HG02763 (cell line): ENCODE data around the gene MAPK10.

ENCODE experiments used
- ATAC-seq: cut with Tn5 transposase; IDR thresholded peaks from one replicate; pipeline ENCODE4 v1.9.1; 2021; ENCODE audit warnings: mild to moderate bottlenecking, moderate library complexity; ENCODE audit not compliant: unreplicated experiment

The MAPK10 gene

DNA sequence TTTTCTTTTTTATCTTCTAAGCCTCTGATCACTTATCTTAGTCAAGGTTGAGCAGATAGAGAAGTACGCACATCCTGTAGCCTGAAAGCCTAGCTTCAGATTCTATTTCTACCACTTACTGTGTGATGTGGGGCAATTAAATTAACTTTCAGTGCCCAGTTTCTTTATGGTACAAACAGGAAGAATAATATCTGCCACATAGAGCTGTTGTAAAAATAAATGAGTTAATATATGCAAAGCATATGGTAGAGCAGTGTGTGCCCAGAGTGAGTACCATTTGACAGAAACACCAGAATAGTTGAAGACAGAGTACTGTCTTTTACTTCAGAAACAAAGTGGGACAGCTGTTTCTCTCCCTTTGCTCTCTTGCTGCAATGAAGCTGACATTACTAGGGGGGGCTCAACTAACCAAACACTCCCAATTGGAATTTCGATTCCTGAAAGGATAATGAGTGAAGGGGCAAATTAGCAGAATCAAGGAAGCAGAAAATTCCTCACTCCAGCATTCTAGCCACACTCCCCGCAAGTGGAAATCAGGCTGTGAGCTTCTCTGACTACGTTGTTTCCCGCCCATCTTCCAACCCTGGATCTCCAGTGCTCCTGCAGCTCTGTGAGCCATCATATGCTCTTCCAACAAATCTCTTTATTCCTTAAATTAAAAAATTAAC is 80.4 kb downstream of the MAPK10 start:
- ATAC-seq: no peak

- no peak for ATAC-seq
Measured at GRCh38 chr4:86278126-86278525, 81.7 kb downstream of the MAPK10 start.

GRCh38 chr4:86274642-86275041 is 85.2 kb downstream of the MAPK10 start:
- ATAC-seq: no peak

GRCh38 chr4:86272669-86273068 is 87.2 kb downstream of the MAPK10 start:
- ATAC-seq: no peak

GRCh38 chr4:86271057-86271456 is 88.8 kb downstream of the MAPK10 start:
- no peak for ATAC-seq

DNA sequence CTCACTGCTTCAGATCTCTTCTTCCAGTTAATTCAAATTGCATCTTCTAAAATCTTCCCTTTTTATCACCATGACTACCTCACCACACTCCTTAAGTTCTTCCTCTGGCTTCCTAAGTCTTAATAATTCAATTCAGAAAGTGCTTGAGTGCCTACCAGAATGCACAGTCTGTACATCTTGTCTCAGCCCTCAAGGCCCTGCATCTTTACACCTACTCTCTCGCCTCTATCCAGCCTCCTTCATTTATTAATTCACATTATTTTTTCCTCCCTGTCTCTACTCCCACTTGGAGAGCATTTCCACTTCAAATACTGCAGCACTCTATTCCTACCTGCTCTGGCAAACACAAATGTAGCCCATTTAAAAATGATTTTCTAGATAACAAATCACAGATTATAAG is 90.5 kb downstream of the MAPK10 start:
- no peak for ATAC-seq

- ATAC-seq: no peak
Measured at GRCh38 chr4:86264241-86264640, 95.6 kb downstream of the MAPK10 start.

GRCh38 chr4:86261636-86262035 is 98.2 kb downstream of the MAPK10 start:
- no peak for ATAC-seq

DNA sequence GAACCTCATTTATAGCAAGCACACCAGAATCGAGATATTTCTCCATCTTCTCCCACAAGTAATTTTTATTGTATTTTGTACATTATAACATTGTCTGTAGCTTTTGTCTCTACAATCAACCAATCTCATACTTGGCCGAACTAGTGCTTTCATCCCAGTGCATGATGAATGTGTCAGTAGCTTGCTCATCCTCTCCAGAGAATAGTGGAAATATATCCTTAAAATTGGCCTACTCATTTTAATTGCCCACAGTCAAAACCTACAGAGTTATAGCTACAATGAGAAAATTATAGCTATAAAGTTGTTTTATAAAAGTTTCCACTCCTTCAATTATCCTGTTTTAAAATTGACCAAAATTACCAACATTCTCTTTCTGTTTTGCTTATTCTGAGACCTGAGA is 103.8 kb downstream of the MAPK10 start:
- ATAC-seq: no peak

- no peak for ATAC-seq
Measured at GRCh38 chr4:86250619-86251018, 109.2 kb downstream of the MAPK10 start.

DNA sequence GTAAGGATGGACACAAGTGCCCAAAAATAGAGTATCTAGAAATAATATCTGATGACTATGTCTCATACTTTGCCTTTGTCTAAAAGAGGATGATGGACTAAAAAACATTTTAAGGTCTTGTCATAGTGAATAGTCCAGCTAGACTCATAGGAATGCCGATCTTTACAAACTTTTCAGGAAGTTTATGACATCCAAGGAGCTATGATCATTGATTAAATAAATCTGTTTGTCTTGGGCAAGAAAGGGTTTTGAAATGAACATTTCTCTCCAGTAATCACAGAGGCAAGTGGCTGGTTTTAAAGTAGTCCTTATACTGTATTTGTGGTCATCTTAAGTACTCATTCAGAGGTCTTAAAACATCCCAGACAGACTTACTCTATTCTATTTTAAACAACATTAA is 109.8 kb downstream of the MAPK10 start:
- ATAC-seq: no peak

DNA sequence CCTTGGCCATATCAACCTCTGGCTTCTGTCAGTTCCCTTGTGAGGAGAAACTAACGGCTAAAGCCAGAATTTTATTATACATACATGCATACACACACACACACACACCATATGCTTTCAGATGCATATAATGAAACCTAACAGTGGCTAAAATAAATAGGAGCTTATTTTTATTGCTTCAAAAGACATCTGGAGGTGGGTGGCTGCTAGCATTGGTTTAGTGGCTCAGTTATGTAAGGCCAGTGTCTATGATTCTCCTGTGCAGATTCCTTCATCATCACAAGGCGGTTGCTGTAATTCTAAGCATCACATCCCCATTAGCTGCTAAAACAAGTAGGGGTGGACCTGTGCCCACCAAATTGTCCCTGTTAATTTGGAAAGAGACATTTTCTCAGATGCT is 110.8 kb downstream of the MAPK10 start:
- ATAC-seq: no peak

DNA sequence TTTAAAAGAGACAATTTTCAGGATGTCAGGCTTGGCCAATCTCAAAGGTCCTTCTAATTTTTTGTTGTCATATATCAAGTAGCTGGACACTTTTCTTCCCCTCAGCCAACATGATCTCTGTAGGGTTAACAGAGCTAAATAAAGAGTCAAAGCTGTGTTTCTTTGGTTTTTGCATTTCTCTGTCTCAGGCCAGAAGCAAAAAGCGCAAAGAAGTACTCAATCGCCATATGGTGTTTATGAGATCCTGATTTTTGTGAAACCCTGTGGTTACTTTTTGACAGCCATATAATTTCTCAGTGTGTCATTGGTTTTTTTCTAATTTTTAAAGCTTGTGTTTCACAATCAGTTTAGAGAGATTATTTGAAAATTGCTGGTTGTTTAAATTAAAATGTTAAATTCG is 111.9 kb downstream of the MAPK10 start:
- ATAC-seq: no peak

DNA sequence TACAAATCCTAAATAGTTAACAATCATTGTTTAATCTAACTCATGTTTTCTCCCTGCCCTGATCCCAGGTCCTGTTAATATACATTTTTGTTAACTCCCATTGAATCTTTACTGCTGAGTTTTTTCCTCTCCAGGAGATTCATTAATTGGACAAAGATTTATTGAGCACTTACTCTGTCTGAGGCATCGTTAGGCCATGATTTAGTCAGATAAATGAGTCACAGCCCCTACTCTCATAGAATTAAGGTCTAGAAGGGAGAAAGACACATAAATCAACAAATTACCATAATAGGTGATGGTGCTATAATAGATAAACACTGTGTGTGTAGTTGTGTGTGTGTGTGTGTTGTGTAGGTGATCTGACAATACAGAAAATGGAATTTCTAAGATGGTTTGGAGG is 112.5 kb downstream of the MAPK10 start:
- no peak for ATAC-seq

DNA sequence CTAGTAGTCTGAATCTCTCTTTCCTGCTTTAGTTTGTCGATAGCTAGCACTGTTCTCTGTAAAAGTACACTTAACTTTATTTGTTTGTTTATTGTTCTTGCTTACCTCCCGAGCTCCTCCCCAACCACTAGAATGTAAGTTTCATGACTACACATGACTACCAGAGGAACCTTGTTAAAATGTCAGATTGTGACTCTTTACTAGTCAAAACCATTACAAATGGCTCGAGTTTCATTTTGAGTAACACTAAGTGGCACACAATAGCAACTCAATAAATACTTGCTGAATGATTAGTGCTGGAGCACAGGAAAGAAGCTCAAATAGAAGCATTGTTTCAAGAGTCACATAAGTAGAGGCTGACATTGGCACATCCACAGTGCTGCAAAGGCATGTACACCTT is 116.1 kb downstream of the MAPK10 start:
- ATAC-seq: no peak

DNA sequence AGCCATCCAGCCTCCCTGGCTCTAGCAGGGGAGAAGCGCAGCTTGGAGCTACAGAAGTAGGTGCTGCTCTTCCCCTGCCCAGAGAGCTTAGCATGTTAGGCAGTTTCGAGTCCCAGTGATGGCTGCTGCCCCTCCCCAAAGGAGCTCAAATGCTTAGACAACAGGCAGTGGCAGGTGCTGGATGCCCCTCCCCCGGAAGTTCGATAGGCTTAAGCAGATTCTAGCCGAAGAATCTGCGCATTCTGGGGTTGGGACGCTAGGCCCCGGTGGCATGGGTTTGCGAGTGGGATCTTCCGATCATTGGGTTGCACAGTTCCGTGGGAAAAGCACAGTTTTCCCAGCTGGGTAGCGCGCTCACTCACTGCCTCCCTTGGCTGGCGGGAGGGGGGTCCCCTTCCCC is 117.2 kb downstream of the MAPK10 start:
- ATAC-seq: no peak

GRCh38 chr4:86235549-86235948 is 124.3 kb downstream of the MAPK10 start:
- ATAC-seq: no peak

DNA sequence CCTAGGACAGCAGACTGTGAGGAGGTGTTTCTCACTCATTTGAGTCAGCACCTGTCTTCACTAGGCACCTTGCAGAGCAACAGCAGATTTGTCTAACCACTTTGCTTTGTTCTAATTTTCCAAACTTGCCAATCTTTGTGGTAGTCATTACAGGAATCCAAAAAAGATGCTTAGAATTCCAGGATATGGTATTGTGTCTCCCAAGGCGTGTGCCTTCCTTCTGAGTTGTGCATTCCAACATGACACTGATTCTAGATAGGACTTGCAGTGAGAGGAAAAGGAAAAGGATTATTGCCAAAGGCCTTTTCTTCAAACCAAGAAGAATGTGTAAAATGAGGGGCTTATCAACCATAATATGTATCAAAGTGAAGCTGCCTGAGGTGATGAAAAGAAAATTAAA is 126.2 kb downstream of the MAPK10 start:
- no peak for ATAC-seq

GRCh38 chr4:86233090-86233489 is 126.8 kb downstream of the MAPK10 start:
- ATAC-seq: no peak

GRCh38 chr4:86223472-86223871 is 136.4 kb downstream of the MAPK10 start:
- peak; percentile 56 for ATAC-seq

DNA sequence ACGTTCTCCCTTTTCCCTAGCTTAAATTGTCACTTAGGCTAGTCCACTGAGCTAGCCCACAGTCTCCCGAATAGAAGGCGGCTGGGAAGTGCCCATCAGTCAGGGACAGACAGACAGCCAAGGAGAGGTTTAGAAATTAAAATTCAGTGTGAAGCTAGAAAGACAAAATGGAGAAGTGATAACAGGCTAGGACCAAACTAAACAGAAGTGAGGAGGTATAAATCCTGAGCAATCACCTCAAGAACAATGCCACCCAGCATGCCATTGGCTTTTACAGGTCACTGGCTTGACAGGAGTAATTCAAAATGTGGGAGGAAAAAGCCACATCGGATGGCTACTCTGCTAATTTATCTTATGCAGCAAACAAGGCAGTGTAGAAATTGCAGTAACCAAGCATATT is 138.9 kb downstream of the MAPK10 start:
- no peak for ATAC-seq

DNA sequence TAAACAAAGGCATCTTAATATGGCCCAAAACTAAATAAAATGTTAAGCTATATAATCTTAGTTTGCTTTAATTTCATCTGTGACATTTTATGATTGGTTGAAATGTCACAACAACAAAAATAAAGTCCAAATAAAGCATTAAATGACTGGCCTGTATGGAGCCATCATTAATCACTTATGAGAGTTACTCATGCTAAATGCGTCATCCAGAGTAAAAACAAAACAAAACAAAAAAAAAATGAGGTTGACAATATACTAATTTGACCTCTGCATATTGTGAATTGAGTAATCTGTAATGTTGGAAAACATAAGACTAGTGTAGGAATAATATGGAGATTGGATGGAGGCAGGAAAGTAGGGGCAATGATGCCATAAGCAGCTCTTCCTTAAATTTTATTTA is 139.7 kb downstream of the MAPK10 start:
- ATAC-seq: no peak

DNA sequence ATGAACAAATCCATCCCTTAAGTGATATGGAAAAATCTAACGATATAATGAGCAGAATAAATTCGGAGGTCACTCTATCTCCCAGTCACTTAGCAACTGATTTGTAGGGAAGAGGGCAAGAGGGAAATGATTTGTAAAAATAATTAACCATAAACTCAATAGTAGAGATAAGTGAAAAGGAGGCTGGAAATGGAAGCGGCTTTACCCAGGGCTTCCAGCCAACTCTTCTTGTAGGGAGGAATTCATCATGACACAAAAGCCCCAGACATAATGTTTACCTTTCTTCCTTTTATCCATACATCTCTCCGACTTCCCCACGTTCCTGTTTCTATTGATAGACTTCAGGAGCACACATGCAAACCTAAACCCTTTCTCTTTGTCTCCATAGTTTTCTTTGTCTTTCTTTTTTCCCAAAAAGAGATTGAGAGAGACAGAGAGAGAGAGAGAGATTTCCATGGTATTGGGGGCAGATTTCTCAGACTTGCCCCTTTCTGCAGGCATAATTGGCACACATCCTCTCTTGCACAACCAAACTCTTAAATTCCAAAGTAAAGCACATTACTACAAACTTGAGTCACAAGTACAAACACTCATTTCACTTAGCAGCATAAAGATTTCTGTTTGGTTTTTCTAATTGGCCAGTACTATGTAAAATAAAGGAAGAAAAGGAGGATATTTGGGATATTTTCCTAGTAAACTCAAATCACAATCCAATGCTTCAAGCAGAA is 140.9 kb downstream of the MAPK10 start:
- ATAC-seq: no peak
